Suprapubic skin (tissue), 3 donors: ENCODE data around the gene ZNF197.

Source experiments
- POLR2A ChIP-seq, 2 donors: fragments of 450-650 bp; IDR thresholded peaks; one replicate each; pipeline ENCODE4 v1.6.1; 2017; ENCODE audit warnings: antibody characterized with exemption in 2 of 2, mild to moderate bottlenecking in 2 of 2, moderate library complexity in 2 of 2
- TF ChIP-seq, protein P1 (sequence below), 2 donors: fragments of 200-600 bp in 1 of 2; fragments of 450-650 bp in 1 of 2; sonication (generic) in 1 of 2; IDR thresholded peaks; one replicate each; pipeline ENCODE4 v1.5.1; 2016 to 2019; ENCODE audit warnings: antibody characterized with exemption in 2 of 2, mild to moderate bottlenecking in 1 of 2, moderate library complexity in 1 of 2

DNA sequence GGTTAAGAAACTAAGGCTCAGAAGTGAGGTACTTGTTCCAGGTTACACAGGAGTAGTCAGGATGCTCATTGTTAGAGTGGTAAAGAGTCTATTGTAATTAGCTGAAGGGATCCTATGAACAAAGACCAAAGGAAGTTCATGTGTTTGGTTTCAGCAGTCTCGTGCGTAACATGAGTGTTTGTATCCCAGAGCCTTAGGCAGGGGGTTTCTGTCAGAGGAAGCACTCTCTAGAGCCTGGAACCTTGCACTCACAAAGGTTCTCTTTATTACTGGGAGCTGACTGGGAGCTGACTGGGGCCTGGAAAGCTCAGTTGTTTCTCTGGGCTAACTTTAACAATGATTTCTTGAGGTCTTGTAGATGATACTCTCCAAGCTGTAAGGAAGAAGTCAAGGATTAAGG, 3.9 kb downstream of the ZNF197 start:
- no peak for TF ChIP-seq POLR2A (IDR thresholded peaks at IDR 0.05)
- TF ChIP-seq, protein P1, sequence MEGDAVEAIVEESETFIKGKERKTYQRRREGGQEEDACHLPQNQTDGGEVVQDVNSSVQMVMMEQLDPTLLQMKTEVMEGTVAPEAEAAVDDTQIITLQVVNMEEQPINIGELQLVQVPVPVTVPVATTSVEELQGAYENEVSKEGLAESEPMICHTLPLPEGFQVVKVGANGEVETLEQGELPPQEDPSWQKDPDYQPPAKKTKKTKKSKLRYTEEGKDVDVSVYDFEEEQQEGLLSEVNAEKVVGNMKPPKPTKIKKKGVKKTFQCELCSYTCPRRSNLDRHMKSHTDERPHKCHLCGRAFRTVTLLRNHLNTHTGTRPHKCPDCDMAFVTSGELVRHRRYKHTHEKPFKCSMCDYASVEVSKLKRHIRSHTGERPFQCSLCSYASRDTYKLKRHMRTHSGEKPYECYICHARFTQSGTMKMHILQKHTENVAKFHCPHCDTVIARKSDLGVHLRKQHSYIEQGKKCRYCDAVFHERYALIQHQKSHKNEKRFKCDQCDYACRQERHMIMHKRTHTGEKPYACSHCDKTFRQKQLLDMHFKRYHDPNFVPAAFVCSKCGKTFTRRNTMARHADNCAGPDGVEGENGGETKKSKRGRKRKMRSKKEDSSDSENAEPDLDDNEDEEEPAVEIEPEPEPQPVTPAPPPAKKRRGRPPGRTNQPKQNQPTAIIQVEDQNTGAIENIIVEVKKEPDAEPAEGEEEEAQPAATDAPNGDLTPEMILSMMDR (IDR thresholded peaks at IDR 0.05), result no peak
